Measurements from ENCODE around the gene LDHB.
"Not testable (repeated sequence)": the region's sequence is repeated elsewhere in the genome, so short reads cannot be mapped to it uniquely, and the experiment has no call there.

Gene LDHB

GRCh38 chr12:21662122-21662792 is 4.6 kb upstream of the LDHB start:
- no peak overlapping the region for H3K4me3 ChIP-seq (ENCODE audit: low read depth in 1 of 2, low read length in 2 of 2)

GRCh38 chr12:21661396-21662093 is 3.9 kb upstream of the LDHB start:
- not testable (repeated sequence) for H3K36me3 ChIP-seq (ENCODE audit: control insufficient read depth in 1 of 2, insufficient read depth in 2 of 2, low read length in 2 of 2); H3K27ac ChIP-seq (ENCODE audit: low read depth, low read length); H3K27me3 ChIP-seq (ENCODE audit: control insufficient read depth in 1 of 2, insufficient read depth in 2 of 2, low read length in 2 of 2)

More at GRCh38 chr12:21662122-21662792, 4.6 kb upstream of the LDHB start:
- peaks cover 0 to 3% of the 10 kb centered on the region in 2 donors for H3K27me3 ChIP-seq (ENCODE audit: control insufficient read depth in 1 of 2, insufficient read depth in 2 of 2, low read length in 2 of 2)
- H3K9ac ChIP-seq (ENCODE audit: low read depth in 1 of 2, low read length in 2 of 2): no peak overlapping the region
- no peaks in the 10 kb centered on the region for H3K4me1 ChIP-seq (ENCODE audit: control insufficient read depth in 1 of 2, insufficient read depth in 2 of 2, low read length in 2 of 2)
- H3K9me3 ChIP-seq (ENCODE audit: control insufficient read depth in 1 of 2, low read length in 2 of 2): no peaks in the 10 kb centered on the region
- no peaks in the 10 kb centered on the region for H3K36me3 ChIP-seq (ENCODE audit: control insufficient read depth in 1 of 2, insufficient read depth in 2 of 2, low read length in 2 of 2)
- H3K27ac ChIP-seq (ENCODE audit: low read depth, low read length): no peak overlapping the region

DNA sequence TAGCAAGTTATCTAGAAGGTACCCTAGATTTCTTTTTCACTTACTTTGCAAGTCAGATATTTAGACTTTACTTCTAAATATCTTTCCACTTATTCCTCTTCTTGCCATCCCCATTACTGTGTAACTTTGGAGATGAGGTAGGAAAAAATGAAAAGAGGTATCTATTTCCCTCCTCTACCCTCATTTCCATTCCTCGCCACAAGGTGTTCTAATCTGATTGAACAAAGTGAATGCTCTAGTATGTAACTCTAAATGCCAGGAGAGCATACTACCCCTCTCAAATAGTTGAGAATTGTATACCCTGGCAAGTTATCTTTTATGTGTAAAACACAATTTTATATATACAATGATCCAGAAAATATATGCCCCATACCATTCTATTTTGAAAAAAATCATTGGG is 1.7 kb upstream of the LDHB start:
- H3K9ac ChIP-seq (ENCODE audit: low read depth in 1 of 2, low read length in 2 of 2): no peak overlapping the region
- no peak overlapping the region for H3K27ac ChIP-seq (ENCODE audit: low read depth, low read length)
- peaks cover 0 to 3% of the 10 kb centered on the region in 2 donors for H3K27me3 ChIP-seq (ENCODE audit: control insufficient read depth in 1 of 2, insufficient read depth in 2 of 2, low read length in 2 of 2)
- no peaks in the 10 kb centered on the region for H3K9me3 ChIP-seq (ENCODE audit: control insufficient read depth in 1 of 2, low read length in 2 of 2)
- H3K4me1 ChIP-seq (ENCODE audit: control insufficient read depth in 1 of 2, insufficient read depth in 2 of 2, low read length in 2 of 2): peaks cover 5 to 10% of the 10 kb centered on the region in 2 donors
- H3K36me3 ChIP-seq (ENCODE audit: control insufficient read depth in 1 of 2, insufficient read depth in 2 of 2, low read length in 2 of 2): no peaks in the 10 kb centered on the region
- no peak overlapping the region for H3K4me3 ChIP-seq (ENCODE audit: low read depth in 1 of 2, low read length in 2 of 2)

More at GRCh38 chr12:21661396-21662093, 3.9 kb upstream of the LDHB start:
- not testable (repeated sequence) for H3K9me3 ChIP-seq (ENCODE audit: control insufficient read depth in 1 of 2, low read length in 2 of 2); H3K4me1 ChIP-seq (ENCODE audit: control insufficient read depth in 1 of 2, insufficient read depth in 2 of 2, low read length in 2 of 2); H3K9ac ChIP-seq (ENCODE audit: low read depth in 1 of 2, low read length in 2 of 2); H3K4me3 ChIP-seq (ENCODE audit: low read depth in 1 of 2, low read length in 2 of 2)

GRCh38 chr12:21656905-21657325 is 727 bp downstream of the LDHB start:
- Histone ChIP-seq H3K27ac (ENCODE audit: low read depth, low read length) (no peak overlapping the region), H3K9ac (ENCODE audit: low read depth in 1 of 2, low read length in 2 of 2) (peak overlapping the region; percentile 64 to 84), H3K4me3 (ENCODE audit: low read depth in 1 of 2, low read length in 2 of 2) (peak overlapping the region; percentile 94 to 95), H3K36me3 (ENCODE audit: control insufficient read depth in 1 of 2, insufficient read depth in 2 of 2, low read length in 2 of 2) (peaks cover 0 to 11% of the 10 kb centered on the region in 2 donors), H3K27me3 (ENCODE audit: control insufficient read depth in 1 of 2, insufficient read depth in 2 of 2, low read length in 2 of 2) (peaks cover 0 to 3% of the 10 kb centered on the region in 2 donors), H3K9me3 (ENCODE audit: control insufficient read depth in 1 of 2, low read length in 2 of 2) (no peaks in the 10 kb centered on the region), H3K4me1 (ENCODE audit: control insufficient read depth in 1 of 2, insufficient read depth in 2 of 2, low read length in 2 of 2) (peaks cover 5 to 10% of the 10 kb centered on the region in 2 donors)

- H3K27me3 ChIP-seq (ENCODE audit: control insufficient read depth in 1 of 2, insufficient read depth in 2 of 2, low read length in 2 of 2): peaks cover 0 to 3% of the 10 kb centered on the region in 2 donors
- peaks cover 0 to 15% of the 10 kb centered on the region in 2 donors for H3K36me3 ChIP-seq (ENCODE audit: control insufficient read depth in 1 of 2, insufficient read depth in 2 of 2, low read length in 2 of 2)
- H3K9ac ChIP-seq (ENCODE audit: low read depth in 1 of 2, low read length in 2 of 2): no peak overlapping the region
- no peaks in the 10 kb centered on the region for H3K9me3 ChIP-seq (ENCODE audit: control insufficient read depth in 1 of 2, low read length in 2 of 2)
- no peak overlapping the region for H3K27ac ChIP-seq (ENCODE audit: low read depth, low read length)
- no peak overlapping the region for H3K4me3 ChIP-seq (ENCODE audit: low read depth in 1 of 2, low read length in 2 of 2)
- peaks cover 5 to 10% of the 10 kb centered on the region in 2 donors for H3K4me1 ChIP-seq (ENCODE audit: control insufficient read depth in 1 of 2, insufficient read depth in 2 of 2, low read length in 2 of 2)
Observed at GRCh38 chr12:21655591-21655990, 2.1 kb downstream of the LDHB start.

- Histone ChIP-seq H3K27me3 (ENCODE audit: control insufficient read depth in 1 of 2, insufficient read depth in 2 of 2, low read length in 2 of 2) (no peaks in the 10 kb centered on the region), H3K4me3 (ENCODE audit: low read depth in 1 of 2, low read length in 2 of 2) (no peak overlapping the region), H3K9me3 (ENCODE audit: control insufficient read depth in 1 of 2, low read length in 2 of 2) (no peaks in the 10 kb centered on the region), H3K36me3 (ENCODE audit: control insufficient read depth in 1 of 2, insufficient read depth in 2 of 2, low read length in 2 of 2) (peaks cover 0 to 28% of the 10 kb centered on the region in 2 donors), H3K9ac (ENCODE audit: low read depth in 1 of 2, low read length in 2 of 2) (no peak overlapping the region), H3K4me1 (ENCODE audit: control insufficient read depth in 1 of 2, insufficient read depth in 2 of 2, low read length in 2 of 2) (peaks cover 1 to 10% of the 10 kb centered on the region in 2 donors), H3K27ac (ENCODE audit: low read depth, low read length) (no peak overlapping the region)
Observed at GRCh38 chr12:21651821-21652220, 5.8 kb downstream of the LDHB start.

DNA sequence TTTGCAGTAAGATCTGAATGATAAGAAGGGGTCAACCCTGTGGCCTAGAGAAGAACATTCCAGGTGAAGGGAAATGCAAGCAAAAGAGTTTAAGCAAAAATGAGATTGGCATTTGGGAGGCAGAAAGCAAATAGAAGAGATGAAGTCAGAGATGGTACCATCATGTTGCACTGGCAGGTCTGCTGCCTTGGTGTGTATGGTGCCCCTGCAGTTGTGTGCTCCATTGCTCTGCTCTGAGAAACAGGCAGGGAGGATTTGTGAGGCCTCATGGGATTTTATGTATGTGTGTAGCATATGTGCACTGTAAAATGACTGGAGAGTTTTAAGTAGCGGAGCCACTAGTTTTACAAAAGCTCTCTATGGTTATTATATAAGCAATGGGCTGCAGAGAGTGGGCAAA is 6.6 kb downstream of the LDHB start:
- H3K27ac ChIP-seq (ENCODE audit: low read depth, low read length): no peak overlapping the region
- H3K9ac ChIP-seq (ENCODE audit: low read depth in 1 of 2, low read length in 2 of 2): no peak overlapping the region
- H3K4me3 ChIP-seq (ENCODE audit: low read depth in 1 of 2, low read length in 2 of 2): no peak overlapping the region
- H3K9me3 ChIP-seq (ENCODE audit: control insufficient read depth in 1 of 2, low read length in 2 of 2): no peaks in the 10 kb centered on the region
- H3K4me1 ChIP-seq (ENCODE audit: control insufficient read depth in 1 of 2, insufficient read depth in 2 of 2, low read length in 2 of 2): peaks cover 0 to 2% of the 10 kb centered on the region in 2 donors
- H3K36me3 ChIP-seq (ENCODE audit: control insufficient read depth in 1 of 2, insufficient read depth in 2 of 2, low read length in 2 of 2): peaks cover 0 to 32% of the 10 kb centered on the region in 2 donors
- H3K27me3 ChIP-seq (ENCODE audit: control insufficient read depth in 1 of 2, insufficient read depth in 2 of 2, low read length in 2 of 2): no peaks in the 10 kb centered on the region

- Histone ChIP-seq H3K27me3 (ENCODE audit: control insufficient read depth in 1 of 2, insufficient read depth in 2 of 2, low read length in 2 of 2) (no peaks in the 10 kb centered on the region), H3K4me3 (ENCODE audit: low read depth in 1 of 2, low read length in 2 of 2) (no peak overlapping the region), H3K27ac (ENCODE audit: low read depth, low read length) (no peak overlapping the region), H3K4me1 (ENCODE audit: control insufficient read depth in 1 of 2, insufficient read depth in 2 of 2, low read length in 2 of 2) (no peaks in the 10 kb centered on the region), H3K36me3 (ENCODE audit: control insufficient read depth in 1 of 2, insufficient read depth in 2 of 2, low read length in 2 of 2) (peaks cover 0 to 38% of the 10 kb centered on the region in 2 donors), H3K9ac (ENCODE audit: low read depth in 1 of 2, low read length in 2 of 2) (no peak overlapping the region), H3K9me3 (ENCODE audit: control insufficient read depth in 1 of 2, low read length in 2 of 2) (no peaks in the 10 kb centered on the region)
Observed at GRCh38 chr12:21649034-21649433, 8.6 kb downstream of the LDHB start.

DNA sequence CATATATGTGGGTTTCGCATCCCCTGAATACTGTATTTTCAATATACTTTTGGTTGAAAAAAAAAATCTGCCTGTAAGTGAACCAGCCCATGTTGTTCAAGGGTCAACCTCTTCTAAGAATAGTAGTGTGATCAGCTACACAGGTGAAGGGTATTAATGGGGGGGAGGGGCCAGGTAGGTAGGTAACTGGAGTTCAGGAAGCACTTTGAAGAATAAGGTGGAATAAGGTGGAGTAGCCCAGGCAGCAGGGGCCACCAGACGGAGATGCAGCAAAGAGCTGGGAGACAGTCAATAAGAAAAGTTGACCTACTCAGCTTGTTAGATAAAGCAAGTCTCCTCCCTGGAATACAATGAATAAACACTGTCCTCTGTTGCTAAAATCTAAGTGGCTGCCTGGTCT is 9.3 kb downstream of the LDHB start:
- Histone ChIP-seq H3K27me3 (ENCODE audit: control insufficient read depth in 1 of 2, insufficient read depth in 2 of 2, low read length in 2 of 2) (no peaks in the 10 kb centered on the region), H3K36me3 (ENCODE audit: control insufficient read depth in 1 of 2, insufficient read depth in 2 of 2, low read length in 2 of 2) (peaks cover 0 to 40% of the 10 kb centered on the region in 2 donors), H3K9me3 (ENCODE audit: control insufficient read depth in 1 of 2, low read length in 2 of 2) (no peaks in the 10 kb centered on the region), H3K9ac (ENCODE audit: low read depth in 1 of 2, low read length in 2 of 2) (no peak overlapping the region), H3K27ac (ENCODE audit: low read depth, low read length) (no peak overlapping the region), H3K4me3 (ENCODE audit: low read depth in 1 of 2, low read length in 2 of 2) (no peak overlapping the region), H3K4me1 (ENCODE audit: control insufficient read depth in 1 of 2, insufficient read depth in 2 of 2, low read length in 2 of 2) (no peaks in the 10 kb centered on the region)

DNA sequence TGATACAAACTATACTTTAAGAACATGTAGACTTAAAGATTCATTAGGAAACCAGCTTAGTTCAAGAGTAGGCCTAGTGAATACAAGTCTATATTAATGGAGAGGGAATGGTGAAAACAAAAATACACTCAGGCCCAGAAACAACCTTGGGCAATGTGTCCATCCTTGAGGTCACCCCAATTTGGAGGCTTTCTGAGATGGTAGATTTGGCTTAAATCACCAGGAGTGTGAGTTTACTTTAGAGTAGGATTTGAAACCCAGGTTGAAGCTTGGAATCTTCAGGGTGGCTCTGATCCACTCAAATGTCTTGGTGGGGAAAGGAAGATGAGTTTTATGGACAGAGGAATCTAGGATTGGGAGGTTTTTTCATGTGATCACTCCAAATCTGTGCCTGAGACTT is 10.5 kb downstream of the LDHB start:
- H3K36me3 ChIP-seq (ENCODE audit: control insufficient read depth in 1 of 2, insufficient read depth in 2 of 2, low read length in 2 of 2): peaks cover 0 to 41% of the 10 kb centered on the region in 2 donors
- H3K9ac ChIP-seq (ENCODE audit: low read depth in 1 of 2, low read length in 2 of 2): no peak overlapping the region
- H3K27me3 ChIP-seq (ENCODE audit: control insufficient read depth in 1 of 2, insufficient read depth in 2 of 2, low read length in 2 of 2): no peaks in the 10 kb centered on the region
- H3K4me1 ChIP-seq (ENCODE audit: control insufficient read depth in 1 of 2, insufficient read depth in 2 of 2, low read length in 2 of 2): no peaks in the 10 kb centered on the region
- no peak overlapping the region for H3K27ac ChIP-seq (ENCODE audit: low read depth, low read length)
- no peak overlapping the region for H3K4me3 ChIP-seq (ENCODE audit: low read depth in 1 of 2, low read length in 2 of 2)
- H3K9me3 ChIP-seq (ENCODE audit: control insufficient read depth in 1 of 2, low read length in 2 of 2): no peaks in the 10 kb centered on the region
